Stimulated activated CD8-positive, alpha-beta memory T cell treated with anti-CD3 and anti-CD28 coated beads, Interleukin-12 subunit alpha, Interleukin-12 subunit beta, amount 100 ng/mL, for 24 hours (primary cell): ENCODE results near the gene PCCA.
"Not testable (repeated sequence)": the region's sequence is repeated elsewhere in the genome, so short reads cannot be mapped to it uniquely, and the experiment has no call there.

Experiments used
- DNase-seq: peaks from one replicate; pipeline ENCODE4 v3.0.0-alpha.2; 2020; ENCODE audit errors: extremely low read depth

Gene PCCA

DNA sequence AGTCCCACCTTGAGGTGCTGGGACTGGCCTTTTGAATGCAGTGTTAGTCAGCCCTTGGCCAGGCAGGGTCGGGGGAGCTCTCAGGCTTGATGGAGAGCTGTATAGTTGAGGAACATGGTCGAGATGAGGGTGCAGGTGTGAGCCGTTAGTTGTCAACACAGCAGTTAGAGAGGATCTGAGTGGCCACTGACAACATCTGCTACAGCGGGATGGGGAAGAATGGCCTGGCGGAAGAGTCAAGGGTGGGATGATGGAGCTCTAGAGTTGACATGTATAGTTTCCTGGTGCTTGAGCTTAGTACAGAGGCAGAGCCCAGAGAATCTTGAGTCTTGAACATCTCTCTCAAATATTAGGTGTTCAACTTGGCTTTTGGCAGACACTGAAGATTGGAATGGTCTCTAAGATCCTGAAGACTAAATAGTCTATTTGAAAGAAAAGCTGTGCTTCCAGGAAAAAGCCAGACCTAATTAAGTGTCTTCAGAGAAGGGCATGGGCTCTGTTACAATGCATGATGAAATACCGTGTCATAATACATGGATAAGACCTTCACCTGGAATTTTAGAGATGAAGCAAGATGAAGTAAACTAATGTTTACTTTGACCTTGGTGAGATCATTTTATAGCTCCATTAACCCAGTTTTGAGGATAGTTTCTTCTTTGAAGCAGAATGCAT, 9.7 kb downstream of the PCCA start:
- DNase-seq, result no peak

DNA sequence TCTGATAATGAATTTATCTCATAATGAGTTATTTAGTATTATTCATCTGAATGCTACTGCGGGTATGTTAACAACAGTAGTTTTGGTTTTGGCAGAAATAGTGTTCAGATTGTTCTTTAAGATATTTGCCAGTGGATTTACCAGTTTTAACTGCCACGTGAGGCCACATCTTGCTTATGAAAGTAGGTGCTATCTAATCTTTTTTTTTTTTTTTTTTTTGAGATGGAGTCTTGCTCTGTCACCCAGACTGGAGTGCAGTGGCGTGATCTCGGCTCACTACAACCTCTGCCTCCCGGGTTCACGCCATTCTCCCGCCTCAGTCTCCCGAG, 10.2 kb downstream of the PCCA start:
- not testable (repeated sequence) for DNase-seq

DNA sequence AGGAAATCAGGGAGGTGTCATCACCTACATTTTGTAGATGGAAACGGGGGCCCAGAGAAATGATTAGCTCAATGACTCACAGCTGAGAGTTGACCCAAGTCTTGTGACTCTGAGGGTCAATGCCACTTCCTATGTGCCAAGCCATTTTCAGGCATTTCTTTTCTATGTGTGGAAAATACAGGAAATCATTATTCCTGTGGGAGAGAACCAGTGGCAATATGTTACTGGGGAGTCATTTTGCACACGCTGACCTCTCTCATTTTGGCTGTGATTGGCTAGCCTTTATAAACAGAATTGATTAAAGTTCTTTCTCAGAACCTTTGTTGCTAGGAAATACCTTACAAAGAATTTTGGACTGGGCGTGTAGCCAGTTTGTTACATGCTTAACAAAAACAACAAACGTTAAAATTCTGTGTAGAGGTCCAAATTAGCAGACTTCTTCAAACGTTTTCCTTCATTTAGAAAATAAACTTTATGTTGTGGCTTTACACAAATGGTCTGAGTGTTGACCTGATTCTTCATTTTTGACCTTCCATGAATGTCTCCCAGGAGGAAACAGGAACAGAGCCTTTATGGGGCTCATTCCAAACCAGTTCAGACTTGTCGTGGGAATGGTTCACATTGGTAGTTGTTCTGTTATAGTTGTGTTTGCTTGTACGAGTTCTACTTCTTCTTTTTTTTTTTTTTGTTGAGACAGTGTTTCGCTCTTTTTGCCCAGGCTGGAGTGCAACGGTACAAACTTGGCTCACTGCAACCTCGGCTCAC, 11.4 kb downstream of the PCCA start:
- no peak for DNase-seq

DNA sequence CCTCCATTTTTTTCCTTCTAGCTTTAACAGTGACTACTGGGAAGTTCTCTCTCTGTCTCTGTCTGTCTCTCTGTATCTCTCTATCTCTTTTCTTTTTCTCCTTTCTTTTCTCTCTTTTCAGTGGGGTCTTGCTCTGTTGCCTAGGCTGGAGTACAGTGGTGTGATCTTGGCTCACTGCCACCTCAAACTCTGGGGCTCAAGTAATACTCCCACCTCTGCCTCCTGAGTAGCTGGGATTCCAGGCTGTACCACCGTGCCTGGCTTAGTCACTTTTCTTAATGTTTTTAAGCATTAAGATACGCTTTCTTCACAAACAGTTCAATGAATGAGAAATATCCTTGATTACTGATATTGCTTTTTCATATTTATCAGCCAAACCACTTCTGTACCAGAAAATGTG, 13.1 kb downstream of the PCCA start:
- no peak for DNase-seq

DNA sequence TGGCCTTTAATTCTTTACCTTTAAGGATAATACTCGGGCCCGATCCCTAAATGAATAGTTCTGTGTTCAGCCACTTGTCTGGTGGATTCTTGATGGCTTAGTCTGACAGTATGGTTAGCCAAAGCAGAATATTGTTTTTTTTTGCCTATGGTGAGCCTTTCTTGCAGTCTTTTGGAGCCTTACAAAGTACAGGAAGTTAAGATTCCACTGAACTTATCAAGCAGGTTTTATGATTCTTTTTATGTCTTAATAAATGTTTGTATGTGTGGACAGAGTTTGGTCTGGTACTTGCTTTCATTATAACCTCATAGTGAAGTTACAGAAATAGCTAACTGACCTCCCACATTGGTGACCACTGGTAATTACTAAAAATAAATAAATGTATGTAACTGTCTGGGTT, 17.1 kb downstream of the PCCA start:
- no peak for DNase-seq

DNA sequence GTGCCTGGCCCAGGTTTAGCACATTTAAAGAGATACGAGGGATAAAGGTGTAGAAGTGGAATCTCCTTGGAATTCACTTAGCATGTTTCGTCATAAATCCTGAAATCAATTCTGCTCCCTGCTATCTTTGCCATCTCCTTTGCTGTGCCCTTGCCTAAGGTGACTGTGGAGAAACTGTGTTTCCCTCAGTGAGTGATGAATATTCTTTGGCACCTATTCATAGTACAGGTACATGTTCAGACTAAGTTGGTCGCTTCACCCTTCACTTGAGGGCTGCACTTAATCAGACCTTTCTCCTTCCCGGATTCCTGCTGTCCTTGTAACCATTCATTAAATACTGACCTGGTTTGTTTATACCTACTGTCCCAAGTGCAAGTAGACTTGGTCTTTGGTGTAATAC, 17.8 kb downstream of the PCCA start:
- no peak for DNase-seq

DNA sequence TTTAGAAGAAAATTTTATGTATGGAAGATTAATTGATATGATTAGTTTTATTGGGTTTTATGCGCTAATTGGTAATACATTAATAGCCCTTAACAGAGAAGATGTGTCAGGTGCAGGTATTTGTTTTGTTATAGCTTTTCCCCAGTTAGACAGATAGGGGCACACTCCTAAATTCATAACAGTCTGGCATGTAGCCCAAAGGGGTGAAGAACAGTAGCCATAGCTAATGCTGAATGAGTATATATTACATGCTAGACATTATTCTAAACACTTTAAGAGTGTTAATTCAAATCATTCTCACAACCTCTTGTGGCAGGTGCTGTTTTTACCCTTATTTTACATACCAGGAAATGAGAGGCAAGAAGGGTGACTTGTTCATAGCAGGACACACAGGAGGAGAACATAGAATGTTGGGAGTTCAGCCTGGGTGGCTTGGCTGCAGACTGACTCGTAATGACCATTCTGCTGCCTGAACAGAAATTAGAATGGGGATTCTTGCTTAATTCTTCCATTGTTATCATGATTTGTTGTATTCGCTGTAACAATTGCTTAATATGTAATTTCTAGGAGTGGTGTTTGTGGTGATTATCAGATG, 20.1 kb downstream of the PCCA start:
- DNase-seq, result no peak

DNA sequence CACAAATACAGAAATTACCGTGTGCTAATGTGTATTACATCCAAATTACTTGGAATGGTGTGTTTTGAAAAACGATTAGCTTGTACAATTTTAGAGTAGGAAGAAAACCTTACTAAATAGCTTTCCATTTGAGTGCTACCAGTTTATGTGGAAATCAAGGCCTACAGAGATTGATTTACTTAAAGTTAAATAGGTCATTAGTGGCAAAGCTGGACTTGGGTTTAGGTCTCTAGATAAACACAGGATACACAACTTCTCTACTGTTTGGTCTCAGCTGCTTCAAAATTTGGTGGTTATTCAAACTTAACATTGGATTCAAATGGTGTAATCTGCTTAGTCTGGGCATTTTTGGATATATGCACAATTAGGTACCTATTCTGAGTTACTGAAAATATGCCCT, 21.4 kb downstream of the PCCA start:
- no peak for DNase-seq

DNA sequence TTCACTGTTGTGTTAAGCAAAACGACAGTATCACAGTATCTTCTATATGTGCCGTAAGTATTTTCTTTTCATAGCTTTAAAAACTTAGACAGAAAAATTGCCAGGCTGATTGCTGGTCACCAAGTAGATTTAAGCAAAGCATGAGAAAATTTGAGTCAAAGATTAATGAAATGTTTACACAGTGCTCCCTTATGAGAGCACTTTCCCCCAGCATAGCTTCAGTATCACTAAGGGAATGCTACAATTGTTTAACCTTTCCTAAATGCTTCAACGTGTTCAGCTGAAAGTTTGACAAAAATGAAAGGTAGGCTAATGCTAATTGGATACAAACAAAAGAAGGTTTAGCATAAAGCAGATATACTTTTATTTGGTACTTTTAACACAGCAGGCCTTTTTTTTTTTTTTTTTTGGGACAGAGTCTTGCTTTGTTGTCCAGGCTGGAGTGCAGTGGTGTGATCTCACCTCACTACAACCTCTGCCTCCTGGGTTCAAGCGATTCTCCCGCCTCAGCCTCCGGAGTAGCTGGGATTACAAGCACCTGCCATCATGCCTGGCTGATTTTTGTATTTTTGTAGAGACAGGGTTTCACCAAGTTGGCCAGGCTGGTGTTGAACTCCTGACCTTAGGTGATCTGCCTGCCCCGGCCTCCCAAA, 23.4 kb downstream of the PCCA start:
- no peak for DNase-seq

DNA sequence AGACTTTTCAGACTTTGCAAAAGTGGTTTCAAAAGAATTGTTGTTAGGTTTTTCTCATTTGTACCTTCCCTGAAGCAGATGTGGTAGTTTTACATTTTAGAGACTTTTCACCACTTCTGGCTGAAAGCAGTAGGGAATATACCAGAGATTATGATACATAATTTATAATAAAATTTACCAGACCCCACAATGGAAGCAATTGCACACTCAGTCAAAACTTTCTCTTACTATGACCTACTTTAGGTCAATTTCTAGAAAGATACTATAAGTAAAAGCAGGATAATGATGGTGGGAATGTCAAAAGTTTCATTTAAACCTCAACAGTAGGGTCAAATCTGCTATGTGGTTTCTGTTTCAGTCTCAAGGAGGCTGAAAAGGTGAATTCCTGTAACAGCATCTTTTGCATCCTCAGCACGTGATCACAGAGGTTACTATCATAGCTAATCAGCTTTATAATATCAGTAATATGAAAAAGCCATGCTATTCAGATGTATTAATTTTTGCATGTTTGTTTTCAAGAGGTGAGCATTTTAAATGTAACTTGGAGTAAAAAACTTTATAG, 26.9 kb downstream of the PCCA start:
- DNase-seq, result no peak

DNA sequence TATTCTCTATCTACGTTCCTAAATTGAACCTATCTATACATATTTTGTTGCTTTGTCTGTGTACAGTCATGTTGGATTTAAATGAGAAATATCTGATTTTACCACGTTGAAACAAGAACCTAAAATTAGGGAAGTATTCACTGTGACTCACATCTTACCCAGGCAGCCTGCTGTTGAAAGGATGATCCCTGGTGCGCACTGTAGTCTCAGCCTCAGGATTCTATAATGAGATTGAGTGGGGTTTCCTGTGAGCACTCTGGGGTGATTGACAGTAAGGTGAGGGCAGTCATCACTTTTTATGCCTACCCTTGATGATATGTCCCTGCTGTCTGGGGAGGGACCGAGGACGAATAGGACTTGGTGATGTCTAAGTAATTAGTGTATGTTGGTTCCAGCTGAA, 35.4 kb downstream of the PCCA start:
- DNase-seq, result no peak

DNA sequence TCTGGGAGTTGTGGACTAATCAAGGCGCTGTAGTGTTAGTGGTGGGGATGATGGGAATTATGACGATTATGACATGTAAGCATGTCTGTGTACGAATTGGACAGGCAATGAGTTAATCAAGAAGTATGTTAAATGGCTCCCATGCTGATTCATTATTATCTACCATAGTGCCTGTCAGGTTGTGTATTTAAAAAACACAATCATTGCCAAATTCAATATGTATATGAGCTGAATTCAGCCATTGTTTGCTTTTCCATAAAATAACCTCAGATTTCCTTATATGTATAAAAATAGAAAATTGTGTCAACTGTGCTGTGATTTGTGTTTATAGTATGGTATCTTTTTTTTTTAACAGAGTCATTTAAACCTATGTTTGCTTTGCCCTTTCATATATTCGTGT, 37.1 kb downstream of the PCCA start:
- no peak for DNase-seq

DNA sequence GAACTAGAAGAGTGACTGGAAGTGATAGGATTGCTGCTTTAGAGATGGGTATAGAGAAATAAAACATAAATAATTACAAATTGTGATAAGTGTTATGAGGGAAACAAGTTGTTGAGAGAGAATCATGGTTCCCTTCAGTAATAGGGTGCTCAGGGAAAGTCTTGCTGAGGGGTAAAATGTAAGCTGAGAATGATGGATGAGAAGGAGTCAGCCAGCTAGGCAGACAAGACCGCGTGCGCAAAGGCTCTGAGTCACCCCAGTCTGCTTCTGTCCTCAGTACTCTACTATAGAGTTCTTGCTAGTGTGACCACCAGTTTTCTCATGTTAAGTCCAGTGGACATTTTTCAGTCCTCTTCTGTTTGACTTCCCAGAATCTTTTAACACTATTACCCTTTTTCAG, 39.5 kb downstream of the PCCA start:
- no peak for DNase-seq

DNA sequence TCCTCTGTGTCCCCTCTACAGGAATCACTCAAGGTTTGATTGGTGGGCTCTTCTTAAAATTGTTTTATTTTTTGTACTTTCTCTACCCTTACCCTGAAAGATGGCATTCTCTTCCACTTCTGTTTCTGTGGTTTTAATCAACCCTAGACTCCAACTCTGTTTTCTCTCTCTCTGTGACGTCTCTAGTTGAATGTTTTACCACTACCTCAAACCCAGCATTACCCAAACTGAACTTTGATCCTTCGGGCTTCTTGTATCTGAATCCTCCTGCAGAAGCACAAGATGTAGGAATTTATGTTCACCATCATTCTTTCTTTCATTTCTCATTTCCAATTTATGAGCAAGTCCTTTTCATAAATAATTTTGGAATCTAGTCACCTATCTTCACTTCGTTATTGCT, 39.9 kb downstream of the PCCA start:
- no peak for DNase-seq

DNA sequence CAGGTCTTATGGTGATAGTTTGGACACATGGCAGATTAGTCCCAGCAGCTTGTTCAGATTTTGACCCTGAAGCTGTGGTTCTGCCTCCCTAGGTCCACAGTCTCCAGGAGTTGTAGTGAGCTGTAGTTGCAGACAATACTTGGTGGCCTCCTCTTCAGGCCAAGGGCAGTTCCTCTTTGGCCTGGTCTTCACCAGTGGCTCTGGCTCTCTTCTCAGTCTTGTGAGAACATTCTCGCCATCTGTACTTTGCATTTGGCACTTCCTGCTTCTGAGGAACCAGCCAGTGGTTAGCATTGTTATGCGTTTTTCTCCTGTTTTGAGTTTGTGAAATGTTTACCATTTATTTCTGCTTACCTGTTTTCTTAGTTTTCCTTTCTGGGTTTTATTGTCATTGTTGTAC, 40.7 kb downstream of the PCCA start:
- DNase-seq, result no peak

DNA sequence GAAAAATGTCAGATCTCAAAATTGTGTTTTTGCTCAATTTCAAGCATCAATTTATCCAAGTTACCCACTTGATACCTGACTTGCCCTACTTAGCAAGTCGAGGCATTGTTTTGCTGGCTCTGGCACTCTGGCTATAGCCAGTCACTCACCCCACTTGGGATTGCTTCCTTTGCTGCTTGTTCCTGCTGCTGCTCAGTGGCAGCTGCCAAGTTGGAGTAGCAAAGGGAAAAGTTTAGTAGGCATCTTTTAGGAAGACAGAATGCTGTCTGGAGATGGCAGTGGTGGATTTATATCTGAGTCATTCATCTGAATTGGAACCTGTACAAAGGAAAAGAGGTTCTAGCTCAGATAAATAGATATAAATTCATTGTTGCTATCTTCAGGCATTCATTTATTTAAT, 41.2 kb downstream of the PCCA start:
- DNase-seq, result no peak

DNA sequence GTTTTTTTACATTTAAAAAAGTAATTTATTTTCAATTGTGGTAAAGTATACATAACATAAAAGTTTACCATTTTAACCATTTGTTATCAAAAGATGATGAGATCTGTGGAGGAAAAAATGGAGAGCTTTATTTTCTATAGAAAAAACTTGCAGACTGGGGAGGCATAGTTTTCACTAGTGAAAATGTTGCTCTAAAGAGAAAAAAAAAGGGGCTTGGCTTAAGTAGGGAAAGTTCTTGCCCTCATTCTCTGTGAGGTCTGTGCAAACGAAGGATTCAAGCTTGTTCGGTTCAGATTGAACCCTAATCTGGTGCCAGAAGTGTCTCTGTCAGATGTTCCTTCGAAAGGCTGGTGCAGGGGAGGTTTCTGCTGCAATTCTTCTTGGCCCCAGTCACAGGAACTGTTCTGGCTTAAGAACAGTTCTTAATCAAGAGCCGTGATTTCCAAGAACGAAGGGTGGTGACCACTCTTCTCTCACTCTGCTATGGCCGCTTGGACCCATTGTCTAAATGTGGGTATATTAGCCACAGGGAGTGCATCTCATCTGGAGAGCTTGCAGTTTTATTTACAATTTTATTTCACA, 42.1 kb downstream of the PCCA start:
- no peak for DNase-seq

DNA sequence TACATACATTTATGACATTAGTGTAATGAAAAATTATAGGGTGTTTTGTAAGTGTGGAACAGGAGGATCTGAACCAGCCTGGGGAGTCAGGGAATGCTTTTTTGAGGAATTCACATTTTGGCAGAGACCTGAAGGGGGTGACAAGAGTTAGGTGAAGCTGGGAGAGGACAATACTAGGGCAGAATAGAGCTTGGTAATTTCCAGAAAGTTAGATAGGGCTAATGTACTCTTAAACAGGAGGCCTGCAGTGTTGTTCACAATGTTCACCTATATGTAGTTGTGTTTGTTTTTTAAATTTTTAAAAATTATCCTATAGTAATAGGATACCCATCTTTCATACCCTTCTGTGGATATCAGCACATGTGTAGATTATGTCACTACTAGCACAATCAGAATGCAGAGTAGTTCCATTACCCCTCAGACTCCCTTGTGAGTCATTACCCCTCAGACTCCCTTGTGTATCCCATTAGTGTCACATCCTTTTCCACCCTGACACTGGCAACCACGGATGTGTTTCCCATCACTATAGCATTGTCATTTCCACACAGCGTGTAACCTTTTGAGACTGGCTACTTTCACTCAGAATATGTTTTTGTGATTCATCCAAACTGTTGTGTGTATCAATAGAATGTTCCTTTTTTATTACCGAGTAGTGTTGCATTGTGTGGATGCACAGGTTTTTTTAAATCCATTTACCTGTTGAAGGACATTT, 43.1 kb downstream of the PCCA start:
- no peak for DNase-seq

DNA sequence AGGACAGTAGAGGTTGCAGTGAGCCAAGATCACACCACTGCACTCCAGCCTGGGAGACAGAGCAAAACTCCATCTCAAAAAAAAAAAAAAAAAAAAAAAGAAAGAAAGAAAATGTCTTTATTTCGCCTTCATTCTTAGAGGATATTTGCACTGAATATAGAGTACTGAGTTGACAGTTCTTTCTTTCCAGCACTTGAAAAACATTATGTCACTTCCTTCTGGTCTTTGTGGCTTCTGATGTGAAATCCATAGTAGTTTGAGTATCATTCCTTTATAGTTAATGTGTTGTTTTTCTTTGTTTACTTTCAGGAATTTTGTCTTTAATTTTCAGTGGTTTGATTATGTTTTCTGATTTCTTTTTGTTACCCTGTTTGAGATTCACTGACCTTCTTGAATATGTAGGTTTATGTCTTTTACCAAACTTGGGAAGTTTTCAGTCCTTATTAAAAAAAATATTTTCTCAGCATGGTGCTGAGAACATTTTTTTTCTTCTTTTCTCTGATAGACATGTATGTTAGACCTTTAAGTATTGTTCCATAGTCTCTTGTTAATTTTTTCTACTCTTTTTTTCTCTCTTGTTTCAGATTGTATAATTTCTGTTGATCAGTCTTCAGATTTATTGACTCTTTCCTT, 50.1 kb downstream of the PCCA start:
- no peak for DNase-seq

DNA sequence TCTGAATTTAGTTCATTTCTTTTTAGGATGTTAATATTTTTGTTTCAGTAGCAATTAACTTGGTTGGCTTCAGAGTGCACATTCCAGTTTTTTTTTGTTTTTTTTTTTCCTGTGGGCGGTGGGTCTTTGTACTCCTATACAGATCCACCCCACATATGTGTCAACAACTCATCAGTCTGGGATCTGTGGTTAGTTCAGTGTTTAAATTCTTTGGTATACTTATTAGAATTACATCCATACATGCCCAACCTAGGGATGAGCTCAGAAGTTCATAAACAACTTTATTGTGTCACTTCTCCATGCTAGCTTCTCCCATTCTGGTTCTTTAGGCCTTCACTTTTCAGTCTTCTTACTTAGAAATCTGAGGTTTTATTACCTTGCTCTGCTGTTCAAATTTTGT, 50.9 kb downstream of the PCCA start:
- DNase-seq, result no peak

DNA sequence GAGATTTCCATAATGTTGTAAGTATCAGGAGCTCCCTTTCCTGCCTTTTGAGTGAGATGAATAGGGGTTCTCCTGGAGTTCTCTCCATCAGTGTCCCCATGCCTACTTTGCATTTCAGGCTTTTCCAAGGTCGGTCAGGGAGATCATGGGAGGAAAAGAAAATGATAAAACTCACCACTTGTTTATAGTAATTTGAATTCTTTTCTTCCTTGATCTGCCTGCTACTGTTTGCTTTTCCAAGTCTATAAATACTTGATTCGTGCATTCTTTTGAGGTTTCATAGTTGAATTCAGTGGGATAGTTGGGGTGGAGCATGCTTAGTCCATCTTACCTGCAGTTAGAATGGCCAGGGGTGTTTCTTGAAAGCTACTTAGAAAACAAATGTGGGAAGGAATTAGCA, 51.5 kb downstream of the PCCA start:
- no peak for DNase-seq
